Bronchus fibroblast of lung (primary cell): ENCODE results near the gene SLC22A14. TPM values are rescaled to one million over a fixed set of nuclear protein-coding genes. Genes with fewer than 3 reads are reported as not detected.

ENCODE experiments used
- total RNA-seq: library from RNA; depleted of rRNA; stranded (reverse); fragments of >200 nt; gene quantifications from 2 replicates; pipeline ENCODE4 v1.2.3, GENCODE V29; 2015

The SLC22A14 gene, protein sequence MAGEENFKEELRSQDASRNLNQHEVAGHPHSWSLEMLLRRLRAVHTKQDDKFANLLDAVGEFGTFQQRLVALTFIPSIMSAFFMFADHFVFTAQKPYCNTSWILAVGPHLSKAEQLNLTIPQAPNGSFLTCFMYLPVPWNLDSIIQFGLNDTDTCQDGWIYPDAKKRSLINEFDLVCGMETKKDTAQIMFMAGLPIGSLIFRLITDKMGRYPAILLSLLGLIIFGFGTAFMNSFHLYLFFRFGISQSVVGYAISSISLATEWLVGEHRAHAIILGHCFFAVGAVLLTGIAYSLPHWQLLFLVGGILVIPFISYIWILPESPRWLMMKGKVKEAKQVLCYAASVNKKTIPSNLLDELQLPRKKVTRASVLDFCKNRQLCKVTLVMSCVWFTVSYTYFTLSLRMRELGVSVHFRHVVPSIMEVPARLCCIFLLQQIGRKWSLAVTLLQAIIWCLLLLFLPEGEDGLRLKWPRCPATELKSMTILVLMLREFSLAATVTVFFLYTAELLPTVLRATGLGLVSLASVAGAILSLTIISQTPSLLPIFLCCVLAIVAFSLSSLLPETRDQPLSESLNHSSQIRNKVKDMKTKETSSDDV
- not detected in 2 replicates for total RNA-seq

DNA sequence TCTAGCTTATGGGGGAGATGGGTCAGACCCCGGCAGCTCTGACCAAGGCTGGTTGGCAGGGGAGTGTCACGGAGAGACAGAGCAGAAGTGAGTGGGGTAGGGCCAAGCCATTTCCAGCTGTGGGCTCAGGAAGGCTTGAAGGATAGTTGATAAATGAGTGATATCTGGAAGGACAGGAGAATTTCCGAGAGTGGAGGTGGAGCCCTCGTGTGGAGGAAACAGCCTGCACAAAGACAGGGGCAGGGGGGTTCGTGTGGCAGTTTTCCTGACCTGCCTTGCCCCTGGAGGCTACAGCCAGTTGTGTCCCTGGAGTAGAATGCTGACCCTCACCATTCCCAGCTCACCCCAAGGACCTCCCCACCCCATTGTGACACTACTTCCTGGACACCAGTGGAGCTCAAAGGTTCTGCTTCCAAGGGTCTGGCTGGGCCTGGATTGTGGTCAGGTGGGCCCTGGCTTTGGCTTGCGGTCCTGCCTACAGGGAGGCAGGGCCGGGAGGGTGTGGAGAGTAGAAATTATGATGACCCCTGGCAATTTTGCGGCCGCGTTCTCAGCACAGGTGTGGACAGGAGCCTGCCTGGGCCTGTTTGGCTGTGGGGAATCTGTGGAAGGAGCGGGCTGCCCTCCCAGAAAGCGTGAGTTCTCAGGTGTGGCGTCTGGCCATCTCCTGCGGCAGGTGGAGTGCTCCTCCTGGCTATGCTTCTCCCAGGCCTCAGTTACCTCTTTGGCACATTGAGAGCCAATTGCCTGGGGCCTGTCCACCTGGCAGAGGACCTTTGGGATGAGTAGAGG, at the start of gene SLC22A14:
TSS of gene SLC22A14 (plus strand) at position 400 of the 792 bp plus-strand sequence. CDS start 23,733 bp downstream, outside the sequence.

DNA sequence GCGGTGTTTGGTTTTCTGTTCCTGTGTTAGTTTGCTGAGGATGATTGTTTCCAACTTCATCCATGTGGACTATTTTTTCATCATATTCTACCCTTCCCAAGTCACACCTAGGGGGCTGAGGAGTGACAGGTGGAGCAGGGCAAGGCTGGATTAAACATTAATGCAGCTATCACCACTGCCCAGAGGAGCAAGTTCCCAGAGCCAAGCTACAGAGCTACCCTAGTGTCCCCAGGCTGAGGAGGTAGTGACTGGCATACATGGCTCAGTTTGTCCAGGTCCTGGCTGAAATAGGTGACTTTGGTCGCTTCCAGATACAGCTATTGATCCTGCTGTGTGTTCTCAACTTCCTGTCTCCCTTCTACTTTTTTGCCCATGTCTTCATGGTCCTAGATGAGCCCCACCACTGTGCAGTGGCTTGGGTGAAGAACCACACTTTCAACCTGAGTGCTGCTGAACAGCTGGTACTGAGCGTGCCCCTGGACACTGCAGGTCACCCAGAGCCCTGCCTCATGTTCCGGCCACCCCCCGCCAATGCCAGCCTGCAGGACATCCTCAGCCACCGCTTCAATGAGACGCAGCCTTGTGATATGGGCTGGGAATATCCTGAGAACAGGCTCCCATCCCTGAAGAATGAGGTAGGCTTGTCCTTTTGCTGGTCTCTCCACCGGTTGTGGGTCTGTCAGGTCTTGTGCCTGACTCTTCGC, 16.3 kb upstream of the SLC22A14 start, which contains the start of gene SLC22A13:
TSS of gene SLC22A13 (plus strand) at position 209 of the 704 bp plus-strand sequence. CDS start at position 258, 49 bp downstream.

DNA sequence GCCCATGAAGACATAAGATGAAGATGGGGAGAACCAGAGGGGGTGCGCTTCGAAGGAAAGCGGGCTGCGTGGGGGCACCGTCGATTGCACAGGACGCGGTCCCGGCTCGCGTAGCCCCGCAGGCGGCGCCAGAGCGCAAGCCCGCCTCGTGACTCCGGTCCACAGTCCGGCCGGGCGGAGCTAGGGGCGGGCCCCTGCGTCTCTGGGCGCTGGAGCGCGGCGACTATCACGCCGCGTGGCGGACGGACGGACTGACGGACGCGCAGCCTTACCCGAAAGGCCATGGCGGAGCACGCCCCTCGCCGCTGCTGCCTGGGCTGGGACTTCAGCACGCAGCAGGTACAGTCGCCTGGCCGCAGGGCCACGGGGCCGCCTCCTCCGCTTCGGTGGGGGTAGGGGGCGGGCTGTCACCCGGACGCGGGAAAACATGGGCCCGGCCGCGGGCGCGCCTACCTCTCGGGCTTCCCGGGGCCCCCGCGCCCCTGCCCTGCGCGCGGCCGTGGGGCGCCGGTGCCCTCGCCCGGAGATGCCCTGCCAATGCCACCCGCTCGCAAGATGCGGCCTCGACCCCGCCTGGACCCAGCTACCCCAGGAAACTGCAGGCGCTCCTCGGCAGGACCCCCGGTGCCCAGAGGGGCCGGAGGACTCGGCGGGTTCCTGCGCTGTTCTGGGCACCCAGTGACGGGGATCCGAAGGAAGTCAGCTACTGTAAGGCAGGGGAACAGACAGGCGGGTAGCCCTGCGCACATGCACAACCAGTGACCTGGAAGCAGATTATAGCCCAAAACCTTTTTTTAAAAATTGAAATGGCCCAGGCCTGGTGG, 64.7 kb downstream of the SLC22A14 start, which contains the start of gene XYLB:
TSS of gene XYLB (plus strand) at position 199 of the 824 bp plus-strand sequence. CDS start at position 283, 84 bp downstream.

Other genes with a start within 250 kb of the SLC22A14 start
- not detected in 2 replicates for gene DLEC1, start 243.1 kb upstream of the SLC22A14 start, total RNA-seq
- 33.3 and 38.1 TPM in 2 replicates for gene ACAA1, start 145.2 kb upstream of the SLC22A14 start, total RNA-seq
- gene MYD88, start 143.6 kb upstream of the SLC22A14 start, total RNA-seq, result 23.0 and 28.5 TPM in 2 replicates
- 29.3 and 36.0 TPM in 2 replicates for gene OXSR1, start 116.8 kb upstream of the SLC22A14 start, total RNA-seq
- gene SLC22A13, start 16.5 kb upstream of the SLC22A14 start, total RNA-seq, result not detected in 2 replicates
- 1.8 and 5.7 TPM in 2 replicates for gene XYLB, start 64.5 kb downstream of the SLC22A14 start, total RNA-seq
- 1.0 and 1.5 TPM in 2 replicates for gene ACVR2B, start 171.6 kb downstream of the SLC22A14 start, total RNA-seq
- gene EXOG, start 214.0 kb downstream of the SLC22A14 start, total RNA-seq, result 4.9 and 7.0 TPM in 2 replicates